HG03066 (cell line): ENCODE data around the gene TM4SF5.

Source experiments
- ATAC-seq: cut with Tn5 transposase; IDR thresholded peaks from one replicate; pipeline ENCODE4 v1.9.1; 2021; ENCODE audit warnings: low read depth; ENCODE audit not compliant: unreplicated experiment

Gene TM4SF5

GRCh38 chr17:4788807-4789700 lies 17.4 kb downstream of the TM4SF5 start, which contains the start of gene GLTPD2:
Gene GLTPD2 (plus strand): TSS chr17:4788964. CDS start chr17:4789012, 48 bp downstream.
- no peak for ATAC-seq

- no peak for ATAC-seq
Observed at GRCh38 chr17:4789701-4789950, 17.9 kb downstream of the TM4SF5 start.

GRCh38 chr17:4789951-4790704 lies 18.4 kb downstream of the TM4SF5 start:
- ATAC-seq = peak; percentile 87

GRCh38 chr17:4790705-4791088 lies 19.0 kb downstream of the TM4SF5 start:
- ATAC-seq = no peak

- no peak for ATAC-seq
Observed at GRCh38 chr17:4795168-4795567, 23.5 kb downstream of the TM4SF5 start.

GRCh38 chr17:4796552-4796920 lies 24.9 kb downstream of the TM4SF5 start:
- no peak for ATAC-seq

GRCh38 chr17:4800462-4801196 lies 28.9 kb downstream of the TM4SF5 start:
- ATAC-seq = no peak

- ATAC-seq = no peak
Observed at GRCh38 chr17:4802228-4802627, 30.5 kb downstream of the TM4SF5 start, which contains the start of gene C17orf114. Gene C17orf114 (minus strand): TSS chr17:4802328.

GRCh38 chr17:4806456-4806776 lies 34.7 kb downstream of the TM4SF5 start:
- no peak for ATAC-seq

GRCh38 chr17:4806777-4807604 lies 35.3 kb downstream of the TM4SF5 start, which contains the start of gene PLD2:
Gene PLD2 (plus strand): TSS chr17:4807152. CDS start chr17:4807773, 621 bp downstream.
- ATAC-seq = peak; percentile 89

GRCh38 chr17:4807605-4808377 lies 36.1 kb downstream of the TM4SF5 start:
- ATAC-seq = no peak

- ATAC-seq = no peak
Observed at GRCh38 chr17:4808378-4808767, 36.7 kb downstream of the TM4SF5 start.

- no peak for ATAC-seq
Observed at GRCh38 chr17:4810696-4811290, 39.1 kb downstream of the TM4SF5 start.

GRCh38 chr17:4811471-4811870 lies 39.8 kb downstream of the TM4SF5 start:
- no peak for ATAC-seq

- ATAC-seq = no peak
Observed at GRCh38 chr17:4812690-4813089, 41.0 kb downstream of the TM4SF5 start.

GRCh38 chr17:4815043-4815675 lies 43.5 kb downstream of the TM4SF5 start:
- ATAC-seq = no peak

- ATAC-seq = no peak
Observed at GRCh38 chr17:4816826-4817225, 45.1 kb downstream of the TM4SF5 start.

- no peak for ATAC-seq
Observed at GRCh38 chr17:4818276-4818675, 46.6 kb downstream of the TM4SF5 start.

- ATAC-seq = no peak
Observed at GRCh38 chr17:4822835-4823234, 51.1 kb downstream of the TM4SF5 start.
